HepG2 (cell line): ENCODE measurements around the gene JMJD1C. TPM values are rescaled to one million over a fixed set of nuclear protein-coding genes. Genes with fewer than 3 reads are reported as not detected.

Experiments
- ATAC-seq: fragments of 200-7000 bp; cut with Tn5 transposase; 3 replicates; pipeline ENCODE4 v1.9.1; 2020; ENCODE audit warnings: mild to moderate bottlenecking, moderate library complexity
- BruUV-seq: library from RNA; stranded (reverse); fragments of 400-500 nt; replicated peaks from 2 replicates; lab custom pipeline; 2021; lab: Mats Ljungman, UMichigan
- CTCF ChIA-PET: fragments of 300-600 bp; formaldehyde crosslinking; extraction: SDS; loops from one replicate; lab custom pipeline; 2021; ENCODE audit warnings: low total read pairs, inconsistent platforms, low intra/inter-chr PET ratio; lab: Yijun Ruan, JAX
- POLR2A ChIA-PET: fragments of 350-600 bp; sonication (Branson Sonifier 250); formaldehyde crosslinking; loops from one replicate; lab custom pipeline; 2020; ENCODE audit warnings: antibody characterized with exemption, inconsistent platforms; lab: Yijun Ruan, JAX
- DNase-seq: peaks from one replicate; pipeline ENCODE4 v3.0.0-alpha.2; 2015; ENCODE audit warnings: low spot score
- FAIRE-seq: peaks from 3 replicates; lab custom pipeline; 2011; peaks lifted over from hg19 to GRCh38; lab: Jason Lieb, UNC
- H2AFZ ChIP-seq: one replicate; pipeline ENCODE4 v1.6.1; 2011; ENCODE audit warnings: low read length, inconsistent platforms
- H3K27ac ChIP-seq: fragments of 300-600 bp; 3 replicates; pipeline ENCODE4 v1.8.0; 2011; ENCODE audit warnings: mixed run types, mild to moderate bottlenecking, mixed read lengths, low read length, inconsistent platforms; ENCODE audit not compliant: insufficient read depth; ENCODE audit errors: extremely low read length
- H3K27me3 ChIP-seq, 2 experiments: fragments of 200-600 bp in 1 of 2; 2 replicates in 1 of 2; 3 replicates in 1 of 2; pipeline versions ENCODE4 v1.6.0 to v1.8.0; 2011; ENCODE audit warnings: low read length in 2 of 2, mild to moderate bottlenecking in 2 of 2, moderate library complexity in 2 of 2, inconsistent platforms in 1 of 2; ENCODE audit not compliant: insufficient read depth in 2 of 2, control insufficient read depth in 1 of 2
- H3K36me3 ChIP-seq, 2 experiments: fragments of 200-600 bp in 1 of 2; replicated peaks in 1 of 2; 2 replicates in 1 of 2; 3 replicates in 1 of 2; pipeline versions ENCODE4 v1.5.1 to v1.8.0; 2011; ENCODE audit warnings: low read length in 2 of 2, inconsistent platforms in 1 of 2; ENCODE audit not compliant: insufficient read depth in 2 of 2, control insufficient read depth in 1 of 2
- H3K4me1 ChIP-seq: 2 replicates; pipeline ENCODE4 v1.5.1; 2012; ENCODE audit warnings: low read length, inconsistent platforms; ENCODE audit not compliant: insufficient read depth
- H3K4me2 ChIP-seq: 2 replicates; pipeline ENCODE4 v1.6.0; 2011; ENCODE audit warnings: low read depth, low read length, inconsistent platforms
- H3K4me3 ChIP-seq, 3 experiments: fragments of 200-600 bp in 1 of 3; sonication (generic), shearing (Covaris generic) in 1 of 3; replicated peaks in 1 of 3; 2 replicates each; pipeline ENCODE4 v1.5.1; 2011 to 2016; ENCODE audit warnings: low read length in 3 of 3, inconsistent platforms in 2 of 3, low read depth in 2 of 3, mild to moderate bottlenecking in 2 of 3, control low read depth in 1 of 3, mixed read lengths in 1 of 3; ENCODE audit not compliant: insufficient read depth in 1 of 3
- H3K79me2 ChIP-seq: one replicate; pipeline ENCODE4 v1.6.1; 2011; ENCODE audit warnings: low read length, inconsistent platforms; ENCODE audit not compliant: insufficient read depth
- H3K9ac ChIP-seq: 2 replicates; pipeline ENCODE4 v1.6.0; 2011; ENCODE audit warnings: mild to moderate bottlenecking, low read depth, low read length, inconsistent platforms; ENCODE audit not compliant: insufficient read depth
- H3K9me3 ChIP-seq: 2 replicates; pipeline ENCODE4 v1.5.1; 2012; ENCODE audit warnings: mild to moderate bottlenecking, low read length
- H4K20me1 ChIP-seq: 2 replicates; pipeline ENCODE4 v1.6.0; 2011; ENCODE audit warnings: inconsistent platforms, mild to moderate bottlenecking, low read length, moderate library complexity; ENCODE audit not compliant: insufficient read depth
- CENPX ChIP-seq: sonication (generic); formaldehyde crosslinking; IDR thresholded peaks from 2 replicates; pipeline ENCODE4 v1.9.0; 2021; ENCODE audit warnings: mild to moderate bottlenecking, missing genetic modification reagents, moderate library complexity
- GATAD2A ChIP-seq: IDR thresholded peaks from 2 replicates; pipeline ENCODE4 v1.6.1; 2016
- ISX ChIP-seq: sonication (generic); formaldehyde crosslinking; conservative IDR thresholded peaks from 2 replicates; pipeline ENCODE4 v1.5.0; 2020; ENCODE audit warnings: missing genetic modification reagents
- JUNB ChIP-seq: sonication (generic); formaldehyde crosslinking; IDR thresholded peaks from 2 replicates; pipeline ENCODE4 v1.8.0; 2022; ENCODE audit warnings: missing genetic modification reagents, mild to moderate bottlenecking, borderline replicate concordance
- MAFF ChIP-seq: IDR thresholded peaks from 2 replicates; pipeline ENCODE4 v1.6.1; 2011; ENCODE audit warnings: low read depth, low read length, improper control_type of control experiment
- MAFK ChIP-seq, 2 experiments: IDR thresholded peaks in 1 of 2; conservative IDR thresholded peaks in 1 of 2; 2 replicates each; pipeline ENCODE4 v1.6.1; 2011; ENCODE audit warnings: improper control_type of control experiment in 2 of 2, low read length in 2 of 2
- MXD4 ChIP-seq: IDR thresholded peaks from 2 replicates; pipeline ENCODE4 v1.6.1; 2016; ENCODE audit warnings: mild to moderate bottlenecking, missing biosample characterization, missing genetic modification reagents
- SP5 ChIP-seq: IDR thresholded peaks from 2 replicates; pipeline ENCODE4 v1.6.1; 2016; ENCODE audit warnings: low read depth, borderline replicate concordance
- TFE3 ChIP-seq: IDR thresholded peaks from 2 replicates; pipeline ENCODE4 v1.6.1; 2016
- ZMAT5 ChIP-seq: sonication (generic); formaldehyde crosslinking; IDR thresholded peaks from 2 replicates; pipeline ENCODE4 v1.5.0; 2020; ENCODE audit warnings: mild to moderate bottlenecking, low read depth, missing genetic modification reagents, borderline replicate concordance
- ZNF33B ChIP-seq: sonication (generic); formaldehyde crosslinking; IDR thresholded peaks from 2 replicates; pipeline ENCODE4 v1.5.1; 2020; ENCODE audit warnings: mild to moderate bottlenecking, missing genetic modification reagents
- ZNF430 ChIP-seq: sonication (generic); formaldehyde crosslinking; IDR thresholded peaks from 2 replicates; pipeline ENCODE4 v1.9.0; 2021; ENCODE audit warnings: mild to moderate bottlenecking, missing genetic modification reagents
- ZNF788 ChIP-seq: sonication (generic); formaldehyde crosslinking; IDR thresholded peaks from 2 replicates; pipeline ENCODE4 v1.5.0; 2020; ENCODE audit warnings: mild to moderate bottlenecking, missing genetic modification reagents, borderline replicate concordance
- WGBS: methylation state at CpG from one replicate; pipeline ENCODE4 v1.1.6; 2017; ENCODE audit warnings: low lambda C conversion rate; 5-methylcytosine and 5-hydroxymethylcytosine counted together
- in situ Hi-C: cut with HindIII; loops from 2 replicates; pipeline ENCODE4 v1.10.0; 2017; ENCODE audit warnings: low pct_unique_long_range_greater_than_20kb; ENCODE audit not compliant: extremely low pct_ligation_motif_present
- intact Hi-C: fragments of 100-400 bp; cut with micrococcal nuclease; formaldehyde crosslinking; loops from one replicate; pipeline ENCODE4 v1.10.0; 2022; ENCODE audit not compliant: unreplicated experiment
- polyA plus RNA-seq, 8 experiments: library from polyadenylated mRNA; depleted of rRNA in 3 of 8; stranded (reverse) in 7 of 8; unstranded in 1 of 8; fragments of >200 nt; fragmentation: Illumina TruSeq in 4 of 8; extraction: Trizol in 4 of 8; gene quantifications; 2 replicates each; pipeline versions ENCODE4 v1.2.1 to v1.2.3, GENCODE V29; 2011 to 2016; ENCODE audit warnings: low read depth in 4 of 8, missing spikeins in 1 of 8, mixed read lengths in 1 of 8; ENCODE audit not compliant: insufficient read depth in 1 of 8
- total RNA-seq, 5 experiments: library from RNA; depleted of rRNA; stranded (reverse); fragments of >200 nt; fragmentation: Illumina TruSeq; extraction: Trizol; gene quantifications; 2 replicates each; pipeline ENCODE4 v1.2.3, GENCODE V29; 2016; ENCODE audit warnings: low read depth in 1 of 5
- TF ChIP-seq, protein P1 (sequence below), 2 experiments: fragments of 450-650 bp in 1 of 2; sonication (generic) in 1 of 2; formaldehyde crosslinking; IDR thresholded peaks; 2 replicates each; pipeline versions ENCODE4 v1.5.0 to v1.8.0; 2020 to 2022; ENCODE audit warnings: mild to moderate bottlenecking in 1 of 2, missing genetic modification reagents in 1 of 2
- TF ChIP-seq, protein P2 (sequence below): sonication (generic); formaldehyde crosslinking; conservative IDR thresholded peaks from 2 replicates; pipeline ENCODE4 v1.4.0; 2020; ENCODE audit warnings: missing genetic modification reagents

The JMJD1C gene
- total and polyA plus RNA-seq, 2 of the 13 experiments (the other 11 are each of a cell fraction or from before 2014, with no cell fraction given), result 42.3 to 42.7 TPM

DNA sequence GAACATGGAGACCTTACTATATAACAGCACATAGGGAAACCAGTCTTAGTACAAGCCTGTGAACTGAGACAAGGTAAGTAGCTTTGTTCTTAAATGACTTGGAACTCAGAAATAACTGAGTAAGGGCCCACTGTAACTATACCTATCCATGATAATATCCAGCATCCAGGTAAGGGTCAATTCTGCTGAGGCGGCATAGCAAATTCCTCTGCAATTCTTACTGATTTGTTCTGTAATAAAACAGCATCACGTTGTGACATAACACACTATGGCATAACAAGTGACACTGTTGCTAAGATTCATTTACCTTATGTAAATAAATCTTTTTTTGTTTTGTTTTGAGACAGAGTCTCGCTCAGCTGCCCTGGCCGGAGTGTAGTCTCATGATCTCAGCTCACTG, 97.4 kb downstream of the JMJD1C start:
- Histone ChIP-seq H3K36me3 (no peaks in the 10 kb centered on the region), H3K9me3 (no peaks in the 10 kb centered on the region), H2AFZ (no peak overlapping the region), H4K20me1 (no peaks in the 10 kb centered on the region; the same call in 1 of the 2 replicates), H3K4me2 (no peak overlapping the region), H3K79me2 (peaks cover 12% of the 10 kb centered on the region), H3K4me1 (peaks cover 29% of the 10 kb centered on the region), H3K27ac (no peak overlapping the region), H3K4me3 (no peak overlapping the region), H3K27me3 (no peaks in the 10 kb centered on the region; a peak in 1 of 5 replicates), H3K9ac (no peak overlapping the region)
- in situ Hi-C loops, result no loop called here
- no TSS peak for BruUV-seq
- ChIA-PET POLR2A (no interaction called here), CTCF (no interaction called here)
- no peak for DNase-seq
- ATAC-seq, result no peak
- FAIRE-seq, result no peak
- TF ChIP-seq MAFK (conservative IDR thresholded peaks at IDR 0.05 in 1 of 2, IDR thresholded peaks at IDR 0.05 in 1 of 2; ENCODE audit: low read length in 2 of 2), result peak; percentile 54 to 69
- peak; percentile 57; the same call in 1 of the 2 replicates for TF ChIP-seq MAFF
- TF ChIP-seq ISX (CRISPR knock-in tag), result no peak
- no peak for TF ChIP-seq TFE3 (CRISPR knock-in tag)
- no peak for TF ChIP-seq SP5 (CRISPR knock-in tag)
- TF ChIP-seq CENPX (CRISPR knock-in tag), result no peak
- WGBS, result 100% methylated on average over 4 of the region's 4 CpGs
- intact Hi-C loops, result loop anchor here (10.0 kb wide), 1 partner anchor 64 kb away; no protein-coding TSS in a partner anchor

DNA sequence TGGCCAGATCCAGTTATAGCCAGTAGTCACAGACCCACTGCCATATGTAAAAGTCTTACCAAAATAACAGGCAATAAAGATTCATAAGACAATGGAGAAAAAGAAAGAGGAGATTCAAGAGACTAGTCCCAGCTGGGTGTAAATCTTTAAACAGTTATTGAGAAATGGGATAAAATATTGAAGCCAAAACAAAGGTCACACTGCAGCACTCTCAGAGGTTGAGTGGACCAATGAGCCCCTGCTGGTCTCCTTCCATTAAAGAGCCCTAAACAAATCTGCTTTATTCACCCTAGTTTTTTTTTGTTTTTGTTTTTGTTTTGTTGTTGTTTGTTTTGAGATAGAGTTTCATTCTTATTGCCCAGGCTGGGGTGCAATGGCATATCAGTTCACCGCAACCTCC, 98.8 kb downstream of the JMJD1C start:
- ChIA-PET POLR2A (interaction anchor here (1.8 kb wide), 1 partner anchor 155 kb away, joined by 3 read pairs; no protein-coding TSS in a partner anchor), CTCF (no interaction called here)
- H3K9ac ChIP-seq, result no peak overlapping the region
- no peak overlapping the region for H3K4me2 ChIP-seq
- no peaks in the 10 kb centered on the region for H3K9me3 ChIP-seq
- H2AFZ ChIP-seq, result no peak overlapping the region
- FAIRE-seq (no peak), ATAC-seq (no peak), DNase-seq (no peak)
- H3K79me2 ChIP-seq, result peaks cover 12% of the 10 kb centered on the region
- H3K4me3 ChIP-seq, result no peak overlapping the region
- WGBS, result 100% methylated on average over 1 of the region's 1 CpG
- peaks cover 29% of the 10 kb centered on the region for H3K4me1 ChIP-seq
- no peak overlapping the region for H3K27ac ChIP-seq
- no TSS peak for BruUV-seq
- intact Hi-C loops, result loop anchor here (10.0 kb wide), 1 partner anchor 62 kb away; no protein-coding TSS in a partner anchor
- in situ Hi-C loops, result no loop called here
- TF ChIP-seq MXD4 (CRISPR knock-in tag) (no peak), ZNF33B (no peak), GATAD2A (CRISPR knock-in tag) (no peak), JUNB (CRISPR knock-in tag) (no peak), ZMAT5 (CRISPR knock-in tag) (no peak), ZNF430 (CRISPR knock-in tag) (no peak), ZNF788 (CRISPR knock-in tag) (no peak)
- TF ChIP-seq, protein P1, sequence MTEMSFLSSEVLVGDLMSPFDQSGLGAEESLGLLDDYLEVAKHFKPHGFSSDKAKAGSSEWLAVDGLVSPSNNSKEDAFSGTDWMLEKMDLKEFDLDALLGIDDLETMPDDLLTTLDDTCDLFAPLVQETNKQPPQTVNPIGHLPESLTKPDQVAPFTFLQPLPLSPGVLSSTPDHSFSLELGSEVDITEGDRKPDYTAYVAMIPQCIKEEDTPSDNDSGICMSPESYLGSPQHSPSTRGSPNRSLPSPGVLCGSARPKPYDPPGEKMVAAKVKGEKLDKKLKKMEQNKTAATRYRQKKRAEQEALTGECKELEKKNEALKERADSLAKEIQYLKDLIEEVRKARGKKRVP (CRISPR knock-in tag; IDR thresholded peaks at IDR 0.05), result no peak
- TF ChIP-seq, protein P2, sequence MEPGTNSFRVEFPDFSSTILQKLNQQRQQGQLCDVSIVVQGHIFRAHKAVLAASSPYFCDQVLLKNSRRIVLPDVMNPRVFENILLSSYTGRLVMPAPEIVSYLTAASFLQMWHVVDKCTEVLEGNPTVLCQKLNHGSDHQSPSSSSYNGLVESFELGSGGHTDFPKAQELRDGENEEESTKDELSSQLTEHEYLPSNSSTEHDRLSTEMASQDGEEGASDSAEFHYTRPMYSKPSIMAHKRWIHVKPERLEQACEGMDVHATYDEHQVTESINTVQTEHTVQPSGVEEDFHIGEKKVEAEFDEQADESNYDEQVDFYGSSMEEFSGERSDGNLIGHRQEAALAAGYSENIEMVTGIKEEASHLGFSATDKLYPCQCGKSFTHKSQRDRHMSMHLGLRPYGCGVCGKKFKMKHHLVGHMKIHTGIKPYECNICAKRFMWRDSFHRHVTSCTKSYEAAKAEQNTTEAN (CRISPR knock-in tag), result no peak
- no peaks in the 10 kb centered on the region for H3K36me3 ChIP-seq
- H3K27me3 ChIP-seq, result no peaks in the 10 kb centered on the region; a peak in 1 of 5 replicates
- H4K20me1 ChIP-seq, result no peaks in the 10 kb centered on the region; the same call in 1 of the 2 replicates
